Keratinocyte (primary cell): ENCODE measurements around the gene PNMA6F. TPM values are rescaled to one million over a fixed set of nuclear protein-coding genes. Genes with fewer than 3 reads are reported as not detected.

Experiments used
- DNase-seq: peaks from one replicate; pipeline ENCODE4 v3.0.0-alpha.2; 2011; ENCODE audit warnings: low read depth, missing footprints, low spot score
- FAIRE-seq: peaks from 2 replicates; lab custom pipeline; 2011; peaks lifted over from hg19 to GRCh38; lab: Jason Lieb, UNC
- H2AFZ ChIP-seq: 2 replicates; pipeline ENCODE4 v1.6.0; 2012; ENCODE audit warnings: low read length, control low read depth, inconsistent platforms; ENCODE audit not compliant: control insufficient read depth
- H3K27ac ChIP-seq: 2 replicates; pipeline ENCODE4 v1.5.1; 2011; ENCODE audit warnings: low read length; ENCODE audit not compliant: control insufficient read depth, insufficient read depth
- H3K27me3 ChIP-seq: 3 replicates; pipeline ENCODE4 v1.6.0; 2011; ENCODE audit warnings: low read length; ENCODE audit not compliant: control insufficient read depth, insufficient read depth; ENCODE audit errors: extremely low read depth
- H3K36me3 ChIP-seq, 2 experiments: 2 replicates in 1 of 2; 3 replicates in 1 of 2; pipeline ENCODE4 v1.5.1; 2011; ENCODE audit warnings: low read length in 2 of 2, mild to moderate bottlenecking in 1 of 2; ENCODE audit not compliant: control insufficient read depth in 2 of 2, insufficient read depth in 2 of 2; ENCODE audit errors: extremely low read depth in 1 of 2
- H3K4me1 ChIP-seq: 3 replicates; pipeline ENCODE4 v1.5.1; 2011; ENCODE audit warnings: low read length; ENCODE audit not compliant: control insufficient read depth, insufficient read depth; ENCODE audit errors: extremely low read depth
- H3K4me2 ChIP-seq: 3 replicates; pipeline ENCODE4 v1.6.0; 2011; ENCODE audit warnings: low read depth, low read length; ENCODE audit not compliant: control insufficient read depth, insufficient read depth; ENCODE audit errors: extremely low read depth
- H3K4me3 ChIP-seq, 3 experiments: fragments of 200-600 bp in 1 of 3; sonication (generic) in 1 of 3; 2 replicates in 2 of 3; 3 replicates in 1 of 3; pipeline ENCODE4 v1.5.1; 2011 to 2016; ENCODE audit warnings: low read length in 3 of 3, mild to moderate bottlenecking in 3 of 3, control low read depth in 2 of 3, inconsistent platforms in 1 of 3, low read depth in 1 of 3, mixed read lengths in 1 of 3, mixed run types in 1 of 3, moderate library complexity in 1 of 3; ENCODE audit not compliant: control insufficient read depth in 2 of 3, insufficient read depth in 2 of 3; ENCODE audit errors: extremely low read depth in 1 of 3
- H3K79me2 ChIP-seq: 2 replicates; pipeline ENCODE4 v1.6.0; 2012; ENCODE audit warnings: low read length; ENCODE audit not compliant: control insufficient read depth, insufficient read depth
- H3K9ac ChIP-seq: 3 replicates; pipeline ENCODE4 v1.6.0; 2011; ENCODE audit warnings: low read length; ENCODE audit not compliant: control insufficient read depth, insufficient read depth; ENCODE audit errors: extremely low read depth
- H3K9me1 ChIP-seq: 3 replicates; pipeline ENCODE4 v1.6.0; 2011; ENCODE audit warnings: low read length; ENCODE audit not compliant: control insufficient read depth, insufficient read depth; ENCODE audit errors: extremely low read depth
- H3K9me3 ChIP-seq: 2 replicates; pipeline ENCODE4 v1.5.1; 2012; ENCODE audit warnings: low read depth, low read length; ENCODE audit not compliant: control insufficient read depth
- H4K20me1 ChIP-seq: 3 replicates; pipeline ENCODE4 v1.6.0; 2011; ENCODE audit warnings: low read length; ENCODE audit not compliant: control insufficient read depth, insufficient read depth; ENCODE audit errors: extremely low read depth
- CTCF ChIP-seq, 3 experiments: IDR thresholded peaks in 1 of 3; conservative IDR thresholded peaks in 1 of 3; optimal IDR thresholded peaks in 1 of 3; 2 replicates in 2 of 3; 3 replicates in 1 of 3; pipeline versions ENCODE3 to v1.5.1; 2011; ENCODE audit warnings: low read length in 3 of 3, mild to moderate bottlenecking in 3 of 3, moderate library complexity in 2 of 3, control low read depth in 1 of 3, inconsistent platforms in 1 of 3; ENCODE audit not compliant: insufficient read depth in 2 of 3; ENCODE audit errors: extremely low read depth in 1 of 3
- EZH2 ChIP-seq: IDR thresholded peaks from one replicate; pipeline ENCODE4 v1.6.1; 2012; ENCODE audit warnings: inconsistent platforms, mild to moderate bottlenecking, low read length, moderate library complexity
- dilution Hi-C: fragments of 300-500 bp; cut with MboI; formaldehyde crosslinking; loops from one replicate; pipeline ENCODE4 v1.7.0; 2020; ENCODE audit warnings: low sequenced_read_pairs; ENCODE audit not compliant: extremely low pct_ligation_motif_present
- polyA plus RNA-seq, 5 experiments: library from polyadenylated mRNA; depleted of rRNA in 3 of 5; stranded (reverse) in 3 of 5; stranded (forward) in 1 of 5; unstranded in 1 of 5; fragments of >200 nt; gene quantifications; 1 replicate in 1 of 5; 2 replicates in 3 of 5; 3 replicates in 1 of 5; pipeline versions ENCODE4 v1.2.1 to v1.2.3, GENCODE V29; 2011 to 2012; ENCODE audit warnings: missing spikeins in 2 of 5, low read depth in 1 of 5, low replicate concordance in 1 of 5

Gene PNMA6F
- polyA plus RNA-seq, 1 donor (not counting 4 experiments of a cell fraction or from before 2014, with no cell fraction given): not detected

GRCh38 chrX:153351981-153352380 is 30.4 kb upstream of the PNMA6F start:
- Histone ChIP-seq H2AFZ (no peak overlapping the region), H3K4me3 (no peak overlapping the region), H3K27ac (no peak overlapping the region), H3K4me1 (no peaks in the 10 kb centered on the region), H3K9me3 (peaks cover 2% of the 10 kb centered on the region), H3K36me3 (peaks cover 0 to 4% of the 10 kb centered on the region in 2 experiments), H3K9ac (no peak overlapping the region), H3K27me3 (no peaks in the 10 kb centered on the region), H3K79me2 (no peaks in the 10 kb centered on the region), H3K4me2 (no peak overlapping the region), H4K20me1 (no peaks in the 10 kb centered on the region), H3K9me1 (no peaks in the 10 kb centered on the region)
- DNase-seq: no peak
- FAIRE-seq: no peak
- TF ChIP-seq CTCF (optimal IDR thresholded peaks at IDR 0.05 in 1 of 3, IDR thresholded peaks at IDR 0.05 in 1 of 3, conservative IDR thresholded peaks at IDR 0.05 in 1 of 3; ENCODE audit: extremely low read depth in 1 of 3, insufficient read depth in 2 of 3, low read length in 3 of 3): no peak
- TF ChIP-seq EZH2: no peak
- dilution Hi-C loops: no loop called here

- Histone ChIP-seq H4K20me1 (no peaks in the 10 kb centered on the region), H3K27me3 (no peaks in the 10 kb centered on the region), H3K4me1 (no peaks in the 10 kb centered on the region), H3K27ac (no peak overlapping the region), H2AFZ (no peak overlapping the region), H3K4me3 (no peak overlapping the region), H3K4me2 (no peak overlapping the region), H3K9me1 (no peaks in the 10 kb centered on the region), H3K79me2 (no peaks in the 10 kb centered on the region), H3K36me3 (peaks cover 0 to 4% of the 10 kb centered on the region in 2 experiments), H3K9ac (no peak overlapping the region), H3K9me3 (peaks cover 2% of the 10 kb centered on the region)
- DNase-seq (no peak), FAIRE-seq (no peak)
- no peak for TF ChIP-seq CTCF (optimal IDR thresholded peaks at IDR 0.05 in 1 of 3, IDR thresholded peaks at IDR 0.05 in 1 of 3, conservative IDR thresholded peaks at IDR 0.05 in 1 of 3; ENCODE audit: extremely low read depth in 1 of 3, insufficient read depth in 2 of 3, low read length in 3 of 3)
- TF ChIP-seq EZH2: no peak
- dilution Hi-C loops: no loop called here
Observed at GRCh38 chrX:153349952-153350351, 28.4 kb upstream of the PNMA6F start.
